WTC11 (cell line): Measurements from ENCODE around the gene IRF2BP2.

Experiments
- NFYB ChIP-seq: sonication (generic); formaldehyde crosslinking; conservative IDR thresholded peaks from 2 replicates; pipeline ENCODE4 v1.8.0; 2022; ENCODE audit warnings: low read depth, missing genetic modification reagents
- RELA ChIP-seq: sonication (generic); formaldehyde crosslinking; IDR thresholded peaks from 2 replicates; pipeline ENCODE4 v1.8.1; 2022; ENCODE audit warnings: missing genetic modification reagents, mild to moderate bottlenecking, borderline replicate concordance
- SP1 ChIP-seq: sonication (generic); formaldehyde crosslinking; conservative IDR thresholded peaks from 2 replicates; pipeline ENCODE4 v1.8.1; 2022; ENCODE audit warnings: missing genetic modification reagents
- TF ChIP-seq, protein P1 (sequence below): fragments of 200-600 bp; IDR thresholded peaks from 2 replicates; pipeline ENCODE4 v1.8.0; 2022; ENCODE audit warnings: antibody characterized with exemption
- TF ChIP-seq, protein P2 (sequence below): sonication (generic); formaldehyde crosslinking; IDR thresholded peaks from 2 replicates; pipeline ENCODE4 v1.8.0; 2022; ENCODE audit warnings: mild to moderate bottlenecking, missing genetic modification reagents

GRCh38 chr1:234595899-234596298, 14.1 kb downstream of the IRF2BP2 start:
- no peak for TF ChIP-seq SP1 (CRISPR knock-in tag)
- TF ChIP-seq, protein P1, sequence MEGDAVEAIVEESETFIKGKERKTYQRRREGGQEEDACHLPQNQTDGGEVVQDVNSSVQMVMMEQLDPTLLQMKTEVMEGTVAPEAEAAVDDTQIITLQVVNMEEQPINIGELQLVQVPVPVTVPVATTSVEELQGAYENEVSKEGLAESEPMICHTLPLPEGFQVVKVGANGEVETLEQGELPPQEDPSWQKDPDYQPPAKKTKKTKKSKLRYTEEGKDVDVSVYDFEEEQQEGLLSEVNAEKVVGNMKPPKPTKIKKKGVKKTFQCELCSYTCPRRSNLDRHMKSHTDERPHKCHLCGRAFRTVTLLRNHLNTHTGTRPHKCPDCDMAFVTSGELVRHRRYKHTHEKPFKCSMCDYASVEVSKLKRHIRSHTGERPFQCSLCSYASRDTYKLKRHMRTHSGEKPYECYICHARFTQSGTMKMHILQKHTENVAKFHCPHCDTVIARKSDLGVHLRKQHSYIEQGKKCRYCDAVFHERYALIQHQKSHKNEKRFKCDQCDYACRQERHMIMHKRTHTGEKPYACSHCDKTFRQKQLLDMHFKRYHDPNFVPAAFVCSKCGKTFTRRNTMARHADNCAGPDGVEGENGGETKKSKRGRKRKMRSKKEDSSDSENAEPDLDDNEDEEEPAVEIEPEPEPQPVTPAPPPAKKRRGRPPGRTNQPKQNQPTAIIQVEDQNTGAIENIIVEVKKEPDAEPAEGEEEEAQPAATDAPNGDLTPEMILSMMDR, result no peak
- no peak for TF ChIP-seq NFYB (CRISPR knock-in tag)
- no peak for TF ChIP-seq RELA (CRISPR knock-in tag)
- TF ChIP-seq, protein P2, sequence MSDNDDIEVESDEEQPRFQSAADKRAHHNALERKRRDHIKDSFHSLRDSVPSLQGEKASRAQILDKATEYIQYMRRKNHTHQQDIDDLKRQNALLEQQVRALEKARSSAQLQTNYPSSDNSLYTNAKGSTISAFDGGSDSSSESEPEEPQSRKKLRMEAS (CRISPR knock-in tag), result no peak
